Measurements from ENCODE around the gene SPRED2.

DNA sequence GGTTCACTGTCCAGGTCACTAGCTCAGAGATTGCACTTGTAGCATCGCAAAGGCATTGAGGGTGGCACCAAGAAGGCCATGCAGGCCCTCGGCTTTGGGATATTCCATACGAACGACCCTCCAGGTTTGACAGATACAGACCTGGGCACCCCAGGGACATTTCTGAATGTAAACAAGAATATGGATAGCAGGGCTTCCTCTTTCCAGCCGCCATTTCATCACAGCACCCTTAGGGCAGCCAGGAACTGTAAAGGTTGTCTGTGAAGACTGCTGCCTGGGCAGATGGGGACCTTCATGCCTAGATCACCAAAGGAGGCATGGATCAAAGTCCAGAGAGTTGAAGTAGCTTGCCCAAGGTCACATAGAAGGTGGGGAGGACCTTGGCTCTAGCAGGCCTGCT, 134.3 kb downstream of the SPRED2 start:
- TF ChIP-seq EZH2 (IDR thresholded peaks at IDR 0.05), result no peak
- no peak for TF ChIP-seq FOXP2 (optimal IDR thresholded peaks at IDR 0.05; ENCODE audit: control extremely low read depth, extremely low read length, insufficient read depth)
- TF ChIP-seq POLR2AphosphoS5 (IDR thresholded peaks at IDR 0.05; ENCODE audit: borderline replicate concordance, low read depth, low read length), result no peak
